IMR-90 (cell line): ENCODE data around the gene NUP210. TPM values are rescaled to one million over a fixed set of nuclear protein-coding genes. Genes with fewer than 3 reads are reported as not detected.

ENCODE experiments used
- ATAC-seq: fragments of 200-7000 bp; cut with Tn5 transposase; 2 replicates; pipeline ENCODE4 v1.9.1; 2020; ENCODE audit warnings: low read depth, mild to moderate bottlenecking, moderate library complexity
- BruUV-seq: library from RNA; stranded (reverse); fragments of 400-500 nt; replicated peaks from 2 replicates; lab custom pipeline; 2021; lab: Mats Ljungman, UMichigan
- CTCF ChIA-PET: fragments of 300-600 bp; formaldehyde crosslinking; extraction: SDS; loops from one replicate; lab custom pipeline; 2021; ENCODE audit warnings: antibody characterized with exemption; lab: Yijun Ruan, JAX
- POLR2A ChIA-PET: fragments of 300-600 bp; sonication (Branson Sonifier 250); formaldehyde crosslinking; loops from one replicate; lab custom pipeline; 2022; ENCODE audit warnings: antibody characterized with exemption; ENCODE audit not compliant: unreplicated experiment; lab: Charles Lee
- DNase-seq: peaks from one replicate; pipeline ENCODE4 v3.0.0; 2013
- H2AFZ ChIP-seq: replicated peaks from 2 replicates; pipeline ENCODE3; 2013; ENCODE audit warnings: low read length, mild to moderate bottlenecking; ENCODE audit not compliant: poor library complexity
- H2AK5ac ChIP-seq: 2 replicates; pipeline ENCODE4 v1.6.1; 2013; ENCODE audit warnings: low read depth, low read length, inconsistent platforms
- H2AK9ac ChIP-seq: replicated peaks from 2 replicates; pipeline ENCODE3; 2013; ENCODE audit warnings: mild to moderate bottlenecking, low read depth, low read length, moderate library complexity; ENCODE audit not compliant: poor library complexity
- H2BK120ac ChIP-seq: 2 replicates; pipeline ENCODE4 v1.6.1; 2013; ENCODE audit warnings: low read depth, low read length, inconsistent platforms
- H2BK15ac ChIP-seq: 3 replicates; pipeline ENCODE4 v1.6.1; 2013; ENCODE audit warnings: low read depth, low read length, inconsistent platforms
- H2BK20ac ChIP-seq: 2 replicates; pipeline ENCODE4 v1.6.1; 2013; ENCODE audit warnings: low read depth, mild to moderate bottlenecking, inconsistent platforms, low read length, moderate library complexity
- H2BK5ac ChIP-seq: 2 replicates; pipeline ENCODE4 v1.6.1; 2013; ENCODE audit warnings: mild to moderate bottlenecking, low read depth, low read length, inconsistent platforms; ENCODE audit not compliant: poor library complexity, severe bottlenecking
- H3K14ac ChIP-seq: replicated peaks from 2 replicates; pipeline ENCODE4 v1.6.1; 2013; ENCODE audit warnings: low read depth, low read length, inconsistent platforms
- H3K18ac ChIP-seq: 2 replicates; pipeline ENCODE4 v1.6.1; 2013; ENCODE audit warnings: low read depth, low read length, control low read depth
- H3K23ac ChIP-seq: 2 replicates; pipeline ENCODE4 v1.6.1; 2013; ENCODE audit warnings: low read depth, low read length, inconsistent platforms
- H3K27ac ChIP-seq: 2 replicates; pipeline ENCODE4 v1.5.1; 2013; ENCODE audit warnings: mild to moderate bottlenecking, control low read depth, low read length; ENCODE audit not compliant: insufficient read depth
- H3K27me3 ChIP-seq: 2 replicates; pipeline ENCODE4 v1.6.1; 2013; ENCODE audit warnings: low read length; ENCODE audit not compliant: control insufficient read depth, insufficient read depth
- H3K36me3 ChIP-seq: 2 replicates; pipeline ENCODE4 v1.6.1; 2013; ENCODE audit warnings: low read length, mixed read lengths; ENCODE audit not compliant: control insufficient read depth, insufficient read depth
- H3K4ac ChIP-seq: 2 replicates; pipeline ENCODE4 v1.6.1; 2013; ENCODE audit warnings: low read depth, low read length, inconsistent platforms
- H3K4me1 ChIP-seq: 2 replicates; pipeline ENCODE4 v1.6.1; 2013; ENCODE audit warnings: low read length, mixed read lengths; ENCODE audit not compliant: control insufficient read depth, insufficient read depth
- H3K4me2 ChIP-seq: 2 replicates; pipeline ENCODE4 v1.6.1; 2013; ENCODE audit warnings: low read depth, mild to moderate bottlenecking, control low read depth, low read length, moderate library complexity
- H3K4me3 ChIP-seq: 2 replicates; pipeline ENCODE4 v1.5.1; 2013; ENCODE audit warnings: low read depth, mild to moderate bottlenecking, control low read depth, low read length, moderate library complexity; ENCODE audit not compliant: insufficient read depth
- H3K56ac ChIP-seq: 2 replicates; pipeline ENCODE4 v1.6.1; 2013; ENCODE audit warnings: low read length, inconsistent platforms; ENCODE audit not compliant: insufficient read depth; ENCODE audit errors: extremely low read depth
- H3K79me1 ChIP-seq, 2 experiments: 2 replicates each; pipeline ENCODE4 v1.6.1; 2013; ENCODE audit warnings: low read length in 2 of 2, inconsistent platforms in 1 of 2, low read depth in 1 of 2
- H3K9ac ChIP-seq: 2 replicates; pipeline ENCODE4 v1.6.1; 2013; ENCODE audit warnings: low read depth, low read length, control low read depth
- H3K9me1 ChIP-seq: 2 replicates; pipeline ENCODE4 v1.6.1; 2013; ENCODE audit warnings: low read length, inconsistent platforms; ENCODE audit not compliant: insufficient read depth
- H3K9me3 ChIP-seq: 2 replicates; pipeline ENCODE4 v1.6.1; 2013; ENCODE audit warnings: low read length; ENCODE audit not compliant: control insufficient read depth, insufficient read depth
- H4K20me1 ChIP-seq: 2 replicates; pipeline ENCODE4 v1.6.1; 2013; ENCODE audit warnings: low read length, inconsistent platforms; ENCODE audit not compliant: insufficient read depth
- H4K5ac ChIP-seq: 2 replicates; pipeline ENCODE4 v1.6.1; 2013; ENCODE audit warnings: mild to moderate bottlenecking, low read depth, low read length, control low read depth
- H4K8ac ChIP-seq, 2 experiments: 2 replicates each; pipeline ENCODE4 v1.6.1; 2013; ENCODE audit warnings: low read depth in 2 of 2, low read length in 2 of 2, control low read depth in 1 of 2, inconsistent platforms in 1 of 2
- H4K91ac ChIP-seq: 2 replicates; pipeline ENCODE4 v1.6.1; 2013; ENCODE audit warnings: low read depth, low read length, inconsistent platforms; ENCODE audit not compliant: insufficient read depth
- BHLHE40 ChIP-seq: fragments of 150-350 bp; IDR thresholded peaks from 2 replicates; pipeline ENCODE4 v1.6.1; 2016; ENCODE audit warnings: mild to moderate bottlenecking, low read depth, low read length
- CEBPB ChIP-seq: IDR thresholded peaks from 2 replicates; pipeline ENCODE4 v1.6.1; 2012; ENCODE audit warnings: low read depth, low read length, improper control_type of control experiment
- CHD1 ChIP-seq: IDR thresholded peaks from 2 replicates; pipeline ENCODE4 v1.6.1; 2012; ENCODE audit warnings: low read depth, low read length, improper control_type of control experiment
- FOS ChIP-seq: fragments of 150-350 bp; IDR thresholded peaks from 2 replicates; pipeline ENCODE4 v1.6.1; 2016; ENCODE audit warnings: low read depth, low read length
- MAFK ChIP-seq: IDR thresholded peaks from 2 replicates; pipeline ENCODE4 v1.6.1; 2012; ENCODE audit warnings: low read depth, low read length, improper control_type of control experiment
- MAZ ChIP-seq: IDR thresholded peaks from 2 replicates; pipeline ENCODE4 v1.6.1; 2012; ENCODE audit warnings: low read depth, mild to moderate bottlenecking, low read length, improper control_type of control experiment, moderate library complexity, borderline replicate concordance
- MXI1 ChIP-seq: IDR thresholded peaks from 2 replicates; pipeline ENCODE4 v1.6.1; 2012; ENCODE audit warnings: low read depth, mild to moderate bottlenecking, low read length, moderate library complexity, borderline replicate concordance
- NFE2L2 ChIP-seq: fragments of 150-350 bp; IDR thresholded peaks from 2 replicates; pipeline ENCODE4 v1.6.1; 2016; ENCODE audit warnings: low read depth, mild to moderate bottlenecking, low read length
- POLR2A ChIP-seq: IDR thresholded peaks from 2 replicates; pipeline ENCODE4 v1.6.1; 2012; ENCODE audit warnings: mild to moderate bottlenecking, low read depth, low read length
- RAD21 ChIP-seq: IDR thresholded peaks from 2 replicates; pipeline ENCODE4 v1.6.1; 2012; ENCODE audit warnings: low read length, improper control_type of control experiment
- RFX5 ChIP-seq: IDR thresholded peaks from 2 replicates; pipeline ENCODE4 v1.8.0; 2012; ENCODE audit warnings: low read depth, mild to moderate bottlenecking, low read length, moderate library complexity
- USF2 ChIP-seq: fragments of 150-350 bp; IDR thresholded peaks from 2 replicates; pipeline ENCODE4 v1.6.1; 2017; ENCODE audit warnings: mild to moderate bottlenecking, antibody characterized with exemption, low read length, low read depth
- WGBS, 2 experiments: methylation state at CpG; one replicate each; pipeline versions ENCODE4 v1.1.5 to v1.1.7; 2013; ENCODE audit warnings: missing lambda C conversion rate in 2 of 2; ENCODE audit not compliant: insufficient read length in 1 of 2; ENCODE audit errors: extremely low coverage in 2 of 2; 5-methylcytosine and 5-hydroxymethylcytosine counted together
- dilution Hi-C: fragments of 300-500 bp; cut with HindIII; formaldehyde crosslinking; loops from one replicate; pipeline ENCODE4 v1.14.3; 2018; ENCODE audit warnings: low sequenced_read_pairs; ENCODE audit not compliant: unreplicated experiment
- in situ Hi-C: fragments of 300-500 bp; cut with MboI; formaldehyde crosslinking; loops from 3 replicates; pipeline ENCODE4 v1.14.3; 2019; ENCODE audit warnings: low sequenced_read_pairs, inconsistent platforms, mixed read lengths
- intact Hi-C: fragments of 100-400 bp; cut with micrococcal nuclease; formaldehyde crosslinking; loops from 2 replicates; pipeline ENCODE4 v1.10.0; 2022
- polyA plus RNA-seq, 3 experiments: library from polyadenylated mRNA; depleted of rRNA; stranded (reverse); fragments of >200 nt; gene quantifications; 2 replicates each; pipeline ENCODE4 v1.2.3, GENCODE V29; 2012; ENCODE audit warnings: low replicate concordance in 1 of 3
- total RNA-seq: library from RNA; depleted of rRNA; stranded (reverse); fragments of >200 nt; gene quantifications from 2 replicates; pipeline ENCODE4 v1.2.3, GENCODE V29; 2012
- TF ChIP-seq, protein P1 (sequence below): conservative IDR thresholded peaks from 2 replicates; pipeline ENCODE4 v1.5.1; 2012; ENCODE audit warnings: mild to moderate bottlenecking, low read depth, low read length, improper control_type of control experiment
- TF ChIP-seq, protein P2 (sequence below): fragments of 150-350 bp; IDR thresholded peaks from 2 replicates; pipeline ENCODE4 v1.6.1; 2016; ENCODE audit warnings: low read depth, mild to moderate bottlenecking, low read length, moderate library complexity, borderline replicate concordance

Gene NUP210
- total and polyA plus RNA-seq, 2 of the 4 experiments (the other 2 are of a cell fraction) = under 0.01 to 0.03 TPM

GRCh38 chr3:13268120-13268519, 152.0 kb downstream of the NUP210 start:
- no peak overlapping the region for H3K27ac ChIP-seq
- H3K9ac ChIP-seq = no peak overlapping the region
- no peaks in the 10 kb centered on the region for H3K9me1 ChIP-seq
- H2BK15ac ChIP-seq = no peak overlapping the region
- no peak overlapping the region for H4K5ac ChIP-seq
- ATAC-seq = no peak
- no peak overlapping the region for H3K14ac ChIP-seq
- no peak overlapping the region for H3K4me2 ChIP-seq
- H3K4me1 ChIP-seq = no peaks in the 10 kb centered on the region
- H3K4me3 ChIP-seq = no peak overlapping the region
- no peaks in the 10 kb centered on the region for H4K20me1 ChIP-seq
- TF ChIP-seq MAFK (no peak), MAZ (no peak), NFE2L2 (no peak), CEBPB (no peak), BHLHE40 (no peak), RAD21 (no peak), POLR2A (no peak), CHD1 (no peak), RFX5 (no peak), MXI1 (no peak), FOS (no peak), USF2 (no peak)
- TF ChIP-seq, protein P1, sequence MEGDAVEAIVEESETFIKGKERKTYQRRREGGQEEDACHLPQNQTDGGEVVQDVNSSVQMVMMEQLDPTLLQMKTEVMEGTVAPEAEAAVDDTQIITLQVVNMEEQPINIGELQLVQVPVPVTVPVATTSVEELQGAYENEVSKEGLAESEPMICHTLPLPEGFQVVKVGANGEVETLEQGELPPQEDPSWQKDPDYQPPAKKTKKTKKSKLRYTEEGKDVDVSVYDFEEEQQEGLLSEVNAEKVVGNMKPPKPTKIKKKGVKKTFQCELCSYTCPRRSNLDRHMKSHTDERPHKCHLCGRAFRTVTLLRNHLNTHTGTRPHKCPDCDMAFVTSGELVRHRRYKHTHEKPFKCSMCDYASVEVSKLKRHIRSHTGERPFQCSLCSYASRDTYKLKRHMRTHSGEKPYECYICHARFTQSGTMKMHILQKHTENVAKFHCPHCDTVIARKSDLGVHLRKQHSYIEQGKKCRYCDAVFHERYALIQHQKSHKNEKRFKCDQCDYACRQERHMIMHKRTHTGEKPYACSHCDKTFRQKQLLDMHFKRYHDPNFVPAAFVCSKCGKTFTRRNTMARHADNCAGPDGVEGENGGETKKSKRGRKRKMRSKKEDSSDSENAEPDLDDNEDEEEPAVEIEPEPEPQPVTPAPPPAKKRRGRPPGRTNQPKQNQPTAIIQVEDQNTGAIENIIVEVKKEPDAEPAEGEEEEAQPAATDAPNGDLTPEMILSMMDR = no peak
- TF ChIP-seq, protein P2, sequence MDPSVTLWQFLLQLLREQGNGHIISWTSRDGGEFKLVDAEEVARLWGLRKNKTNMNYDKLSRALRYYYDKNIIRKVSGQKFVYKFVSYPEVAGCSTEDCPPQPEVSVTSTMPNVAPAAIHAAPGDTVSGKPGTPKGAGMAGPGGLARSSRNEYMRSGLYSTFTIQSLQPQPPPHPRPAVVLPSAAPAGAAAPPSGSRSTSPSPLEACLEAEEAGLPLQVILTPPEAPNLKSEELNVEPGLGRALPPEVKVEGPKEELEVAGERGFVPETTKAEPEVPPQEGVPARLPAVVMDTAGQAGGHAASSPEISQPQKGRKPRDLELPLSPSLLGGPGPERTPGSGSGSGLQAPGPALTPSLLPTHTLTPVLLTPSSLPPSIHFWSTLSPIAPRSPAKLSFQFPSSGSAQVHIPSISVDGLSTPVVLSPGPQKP = no peak
- no peaks in the 10 kb centered on the region for H3K79me1 ChIP-seq
- no peaks in the 10 kb centered on the region for H3K36me3 ChIP-seq
- no peak overlapping the region for H3K18ac ChIP-seq
- H3K27me3 ChIP-seq = peaks cover 9% of the 10 kb centered on the region
- no peak overlapping the region for H4K8ac ChIP-seq
- no peak overlapping the region for H2BK20ac ChIP-seq
- ChIA-PET CTCF (no interaction called here), POLR2A (no interaction called here)
- 40% methylated on average over 1 of the region's 2 CpGs; no CpG with 5 or more reads in 1 of the 2 experiments for WGBS, 2 experiments
- no peak overlapping the region for H2BK5ac ChIP-seq
- in situ Hi-C loops (no loop called here), dilution Hi-C loops (no loop called here), intact Hi-C loops (no loop called here)
- no peak overlapping the region for H2BK120ac ChIP-seq
- no peak overlapping the region for H4K91ac ChIP-seq
- no peak overlapping the region for H2AK9ac ChIP-seq
- 0 out of 2 replicates have a peak, but pooled peaks cover 2% of the 10 kb centered on the region for H3K9me3 ChIP-seq
- BruUV-seq = no TSS peak
- H2AFZ ChIP-seq = no peak overlapping the region
- H3K56ac ChIP-seq = no peak overlapping the region
- H2AK5ac ChIP-seq = no peak overlapping the region
- DNase-seq = no peak
- H3K23ac ChIP-seq = no peak overlapping the region
- H3K4ac ChIP-seq = no peak overlapping the region
